GM12873 (cell line): ENCODE measurements around the gene BCL2.

ENCODE experiments used
- CTCF ChIP-seq: IDR thresholded peaks from 2 replicates; pipeline ENCODE4 v1.5.1; 2012; ENCODE audit warnings: low read depth, mild to moderate bottlenecking, moderate library complexity, low read length, control low read depth; ENCODE audit not compliant: insufficient read depth; ENCODE audit errors: missing control alignments

Gene BCL2

GRCh38 chr18:63298400-63299365 lies 20.9 kb downstream of the BCL2 start:
- TF ChIP-seq CTCF = no peak

GRCh38 chr18:63297687-63298399 lies 21.7 kb downstream of the BCL2 start:
- no peak for TF ChIP-seq CTCF

GRCh38 chr18:63293935-63294334 lies 25.6 kb downstream of the BCL2 start:
- no peak for TF ChIP-seq CTCF

- no peak for TF ChIP-seq CTCF
These were observed 26.5 kb downstream of the BCL2 start for GRCh38 chr18:63292831-63293683.

- TF ChIP-seq CTCF = no peak
These were observed 28.3 kb downstream of the BCL2 start for GRCh38 chr18:63291278-63291677.

GRCh38 chr18:63290821-63291200 lies 28.8 kb downstream of the BCL2 start:
- TF ChIP-seq CTCF = no peak
